Neural cell (in vitro differentiated cells): ENCODE results near the gene GPC1.

Source experiments
- EZH2 ChIP-seq: fragments of 200-600, 300-800 bp; shearing (Covaris generic), sonication (generic); IDR thresholded peaks from 2 replicates; pipeline ENCODE4 v1.6.1; 2014; ENCODE audit warnings: antibody characterized with exemption, low read length, borderline replicate concordance, mild to moderate bottlenecking; ENCODE audit not compliant: insufficient read depth, poor library complexity, severe bottlenecking
- POLR2AphosphoS5 ChIP-seq: IDR thresholded peaks from 2 replicates; pipeline ENCODE4 v1.6.1; 2012
- RAD21 ChIP-seq: fragments of 450-650 bp; conservative IDR thresholded peaks from 2 replicates; pipeline ENCODE4 v1.6.1; 2014; ENCODE audit warnings: antibody characterized with exemption, mild to moderate bottlenecking, moderate library complexity

GRCh38 chr2:240433973-240434727 is 1.3 kb upstream of the GPC1 start:
- TF ChIP-seq POLR2AphosphoS5 (no peak), EZH2 (no peak), RAD21 (no peak)
